ENCODE results near the gene LARGE1.

Gene LARGE1

GRCh38 chr22:33920197-33920540, at the start of gene LARGE1:
Gene LARGE1 (minus strand): TSS chr22:33920476.
- no peak for DNase-seq (ENCODE audit: low read depth in 2 of 3, low spot score in 1 of 3)

- DNase-seq (ENCODE audit: low read depth in 2 of 3, low spot score in 1 of 3), result no peak
Observed at GRCh38 chr22:33969045-33969444, 48.8 kb upstream of the LARGE1 start.

GRCh38 chr22:33964121-33964520, 43.8 kb upstream of the LARGE1 start:
- no peak for DNase-seq (ENCODE audit: low read depth in 2 of 3, low spot score in 1 of 3)

GRCh38 chr22:33962409-33962808, 42.1 kb upstream of the LARGE1 start:
- DNase-seq (ENCODE audit: low read depth in 2 of 3, low spot score in 1 of 3), result no peak

- DNase-seq (ENCODE audit: low read depth in 2 of 3, low spot score in 1 of 3), result no peak
Observed at GRCh38 chr22:33958741-33959140, 38.5 kb upstream of the LARGE1 start.

GRCh38 chr22:33957086-33957485, 36.8 kb upstream of the LARGE1 start:
- no peak for DNase-seq (ENCODE audit: low read depth in 2 of 3, low spot score in 1 of 3)

- no peak for DNase-seq (ENCODE audit: low read depth in 2 of 3, low spot score in 1 of 3)
Observed at GRCh38 chr22:33952776-33953175, 32.5 kb upstream of the LARGE1 start.

GRCh38 chr22:33940741-33941140, 20.5 kb upstream of the LARGE1 start:
- no peak for DNase-seq (ENCODE audit: low read depth in 2 of 3, low spot score in 1 of 3)

GRCh38 chr22:33932997-33933396, 12.7 kb upstream of the LARGE1 start:
- no peak for DNase-seq (ENCODE audit: low read depth in 2 of 3, low spot score in 1 of 3)

GRCh38 chr22:33931406-33931805, 11.1 kb upstream of the LARGE1 start:
- DNase-seq (ENCODE audit: low read depth in 2 of 3, low spot score in 1 of 3), result no peak

GRCh38 chr22:33927752-33928151, 7.5 kb upstream of the LARGE1 start:
- no peak for DNase-seq (ENCODE audit: low read depth in 2 of 3, low spot score in 1 of 3)

- DNase-seq (ENCODE audit: low read depth in 2 of 3, low spot score in 1 of 3), result no peak
Observed at GRCh38 chr22:33925194-33925593, 4.9 kb upstream of the LARGE1 start.

- no peak for DNase-seq (ENCODE audit: low read depth in 2 of 3, low spot score in 1 of 3)
Observed at GRCh38 chr22:33923660-33924246, 3.5 kb upstream of the LARGE1 start.

- DNase-seq (ENCODE audit: low read depth in 2 of 3, low spot score in 1 of 3), result no peak
Observed at GRCh38 chr22:33923033-33923432, 2.8 kb upstream of the LARGE1 start.

GRCh38 chr22:33922349-33922681, 2.0 kb upstream of the LARGE1 start:
- DNase-seq (ENCODE audit: low read depth in 2 of 3, low spot score in 1 of 3), result no peak

- DNase-seq (ENCODE audit: low read depth in 2 of 3, low spot score in 1 of 3), result no peak
Observed at GRCh38 chr22:33921525-33922348, 1.5 kb upstream of the LARGE1 start.

- DNase-seq (ENCODE audit: low read depth in 2 of 3, low spot score in 1 of 3), result peak; percentile 83 to 88 (median 86)
Observed at GRCh38 chr22:33920927-33921524, 750 bp upstream of the LARGE1 start.

- DNase-seq (ENCODE audit: low read depth in 2 of 3, low spot score in 1 of 3), result no peak
Observed at GRCh38 chr22:33919391-33920196, 682 bp downstream of the LARGE1 start.

- no peak for DNase-seq (ENCODE audit: low read depth in 2 of 3, low spot score in 1 of 3)
Observed at GRCh38 chr22:33918676-33919365, 1.5 kb downstream of the LARGE1 start.

GRCh38 chr22:33917744-33918406, 2.4 kb downstream of the LARGE1 start:
- no peak for DNase-seq (ENCODE audit: low read depth in 2 of 3, low spot score in 1 of 3)

GRCh38 chr22:33914699-33915098, 5.6 kb downstream of the LARGE1 start:
- no peak for DNase-seq (ENCODE audit: low read depth in 2 of 3, low spot score in 1 of 3)
